ENCODE measurements around the gene BRF1. TPM values are rescaled to one million over a fixed set of nuclear protein-coding genes. Genes with fewer than 3 reads are reported as not detected.

Gene BRF1
- total RNA-seq, 1 experiment from 2014 or later = 41.8 TPM

DNA sequence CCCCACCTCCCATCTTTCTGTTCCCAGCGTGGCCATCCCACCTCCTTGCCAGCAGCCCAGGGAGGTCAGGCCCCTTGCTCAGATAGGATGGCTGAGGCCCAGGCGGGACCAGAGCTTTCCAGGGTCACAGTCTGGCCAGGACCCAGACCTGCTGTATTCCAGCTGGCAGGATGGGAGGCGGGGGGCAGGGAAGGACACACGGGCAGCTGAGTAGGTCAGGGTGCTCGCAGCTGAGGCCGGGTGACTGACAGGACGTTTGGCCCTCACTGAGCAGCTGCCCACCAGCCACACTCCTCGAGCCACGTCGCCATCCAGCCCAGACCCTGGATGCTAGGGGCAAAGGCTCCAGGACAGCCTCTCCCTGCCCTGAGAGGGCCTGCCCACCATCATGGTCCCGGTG is 123.7 kb downstream of the BRF1 start:
- TF ChIP-seq EZH2 (IDR thresholded peaks at IDR 0.05; ENCODE audit: borderline replicate concordance, low read depth, low read length, poor library complexity, severe bottlenecking) = no peak
- TF ChIP-seq, protein P1, sequence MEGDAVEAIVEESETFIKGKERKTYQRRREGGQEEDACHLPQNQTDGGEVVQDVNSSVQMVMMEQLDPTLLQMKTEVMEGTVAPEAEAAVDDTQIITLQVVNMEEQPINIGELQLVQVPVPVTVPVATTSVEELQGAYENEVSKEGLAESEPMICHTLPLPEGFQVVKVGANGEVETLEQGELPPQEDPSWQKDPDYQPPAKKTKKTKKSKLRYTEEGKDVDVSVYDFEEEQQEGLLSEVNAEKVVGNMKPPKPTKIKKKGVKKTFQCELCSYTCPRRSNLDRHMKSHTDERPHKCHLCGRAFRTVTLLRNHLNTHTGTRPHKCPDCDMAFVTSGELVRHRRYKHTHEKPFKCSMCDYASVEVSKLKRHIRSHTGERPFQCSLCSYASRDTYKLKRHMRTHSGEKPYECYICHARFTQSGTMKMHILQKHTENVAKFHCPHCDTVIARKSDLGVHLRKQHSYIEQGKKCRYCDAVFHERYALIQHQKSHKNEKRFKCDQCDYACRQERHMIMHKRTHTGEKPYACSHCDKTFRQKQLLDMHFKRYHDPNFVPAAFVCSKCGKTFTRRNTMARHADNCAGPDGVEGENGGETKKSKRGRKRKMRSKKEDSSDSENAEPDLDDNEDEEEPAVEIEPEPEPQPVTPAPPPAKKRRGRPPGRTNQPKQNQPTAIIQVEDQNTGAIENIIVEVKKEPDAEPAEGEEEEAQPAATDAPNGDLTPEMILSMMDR (conservative IDR thresholded peaks at IDR 0.05; ENCODE audit: low read depth, low read length) = no peak
- POLR2A ChIA-PET (ENCODE audit: low non-redundant PET) = no interaction called here
- Histone ChIP-seq H3K4me1 (ENCODE audit: insufficient read depth, low read length, poor library complexity, severe bottlenecking) (peaks cover 17% of the 10 kb centered on the region), H3K4me3 (ENCODE audit: low read depth, low read length, poor library complexity, severe bottlenecking) (no peak overlapping the region), H3K36me3 (ENCODE audit: insufficient read depth, low read length, poor library complexity, severe bottlenecking) (no peaks in the 10 kb centered on the region), H3K27me3 (replicated peaks; ENCODE audit: insufficient read depth, low read depth, low read length, poor library complexity) (no peaks in the 10 kb centered on the region), H3K9me3 (ENCODE audit: low read depth, low read length, poor library complexity, severe bottlenecking) (no peaks in the 10 kb centered on the region), H3K27ac (ENCODE audit: low read depth, low read length, poor library complexity, severe bottlenecking) (no peak overlapping the region)
- CTCF ChIA-PET = no interaction called here
- no TSS peak for BruUV-seq (replicated peaks)
- intact Hi-C loops (cut with micrococcal nuclease; ENCODE audit: unreplicated experiment) = no loop called here
- DNase-seq (ENCODE audit: low spot score) = no peak

DNA sequence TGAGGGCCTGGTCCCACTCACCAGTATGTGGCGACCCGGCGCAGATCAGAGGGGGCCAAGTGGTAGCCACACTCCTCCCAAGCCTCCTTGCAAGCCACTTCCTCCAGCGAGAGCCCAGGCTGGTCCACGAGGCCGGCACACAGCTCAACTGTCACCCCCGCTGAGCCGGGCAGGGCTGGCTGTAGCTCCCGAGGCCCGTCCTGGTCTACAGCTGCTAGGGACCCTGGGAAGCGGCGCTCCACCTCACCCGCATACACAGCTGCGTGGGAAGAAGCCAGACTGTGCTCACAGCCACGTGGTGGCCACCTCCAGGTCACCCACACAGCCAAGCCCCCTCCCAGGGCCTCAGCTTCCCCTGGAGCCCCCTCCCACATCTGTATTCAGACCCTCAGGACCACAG is 124.3 kb downstream of the BRF1 start:
- H3K9me3 ChIP-seq (ENCODE audit: low read depth, low read length, poor library complexity, severe bottlenecking) = no peaks in the 10 kb centered on the region
- H3K36me3 ChIP-seq (ENCODE audit: insufficient read depth, low read length, poor library complexity, severe bottlenecking) = no peaks in the 10 kb centered on the region
- intact Hi-C loops (cut with micrococcal nuclease; ENCODE audit: unreplicated experiment) = no loop called here
- TF ChIP-seq EZH2 (IDR thresholded peaks at IDR 0.05; ENCODE audit: borderline replicate concordance, low read depth, low read length, poor library complexity, severe bottlenecking) = no peak
- TF ChIP-seq, protein P1 (conservative IDR thresholded peaks at IDR 0.05; ENCODE audit: low read depth, low read length) = no peak
- no peaks in the 10 kb centered on the region for H3K27me3 ChIP-seq (replicated peaks; ENCODE audit: insufficient read depth, low read depth, low read length, poor library complexity)
- peaks cover 20% of the 10 kb centered on the region for H3K4me1 ChIP-seq (ENCODE audit: insufficient read depth, low read length, poor library complexity, severe bottlenecking)
- no peak overlapping the region for H3K4me3 ChIP-seq (ENCODE audit: low read depth, low read length, poor library complexity, severe bottlenecking)
- H3K27ac ChIP-seq (ENCODE audit: low read depth, low read length, poor library complexity, severe bottlenecking) = peak overlapping the region; percentile 47
- DNase-seq (ENCODE audit: low spot score) = no peak
- ChIA-PET CTCF (no interaction called here), POLR2A (ENCODE audit: low non-redundant PET) (no interaction called here)
- BruUV-seq (replicated peaks) = no TSS peak

DNA sequence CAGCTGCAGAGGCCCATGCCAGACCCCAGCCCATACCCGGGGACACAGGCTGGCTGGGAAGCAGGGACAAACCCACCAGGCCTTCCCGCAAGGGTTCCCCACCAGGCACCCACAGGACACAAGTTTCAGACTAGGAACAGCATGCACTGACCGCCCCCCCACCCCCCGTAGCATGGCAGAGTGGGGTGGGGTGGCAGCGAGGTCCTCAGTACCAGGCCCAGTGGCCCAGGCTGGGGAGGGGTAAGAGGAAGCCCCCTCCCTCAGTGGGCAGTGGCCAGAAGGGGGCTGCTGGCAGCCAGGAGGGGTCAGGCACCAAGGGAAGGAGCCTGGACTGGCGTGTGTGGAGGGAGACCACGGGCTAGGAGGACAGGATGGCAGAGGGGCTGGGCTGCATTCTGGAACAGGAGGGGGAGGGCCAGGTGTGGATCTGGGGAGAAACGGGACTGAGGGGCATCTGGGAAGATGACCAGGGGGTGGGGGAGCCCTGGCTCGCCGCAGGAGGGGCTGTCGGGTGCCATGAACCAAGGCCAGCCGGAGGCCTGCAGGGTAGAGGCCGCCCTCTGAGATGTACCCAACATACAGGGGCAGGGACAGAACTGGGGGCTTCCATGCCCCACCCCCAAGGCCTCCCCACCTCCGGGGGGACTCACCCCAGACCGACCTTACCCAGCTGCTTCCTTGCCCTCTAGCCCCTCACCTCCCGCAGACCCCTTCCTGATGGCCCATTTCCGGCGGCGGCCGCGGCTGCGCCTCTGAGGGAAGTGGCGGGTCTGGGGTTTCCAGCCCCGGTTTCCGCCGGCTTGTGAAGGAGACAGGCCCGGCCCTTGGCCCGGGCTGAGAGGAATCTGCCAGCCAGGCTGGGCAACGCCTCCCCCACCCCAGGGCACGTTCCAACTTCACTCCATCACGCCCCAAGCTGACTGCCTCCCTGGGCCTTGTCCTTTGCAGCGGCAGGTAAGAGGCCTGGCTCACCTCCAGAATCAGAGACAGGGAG is 126.6 kb downstream of the BRF1 start:
- no TSS peak for BruUV-seq (replicated peaks)
- POLR2A ChIA-PET (ENCODE audit: low non-redundant PET) = no interaction called here
- no peaks in the 10 kb centered on the region for H3K27me3 ChIP-seq (replicated peaks; ENCODE audit: insufficient read depth, low read depth, low read length, poor library complexity)
- no peak overlapping the region for H3K27ac ChIP-seq (ENCODE audit: low read depth, low read length, poor library complexity, severe bottlenecking)
- intact Hi-C loops (cut with micrococcal nuclease; ENCODE audit: unreplicated experiment) = loop anchor here (5.0 kb wide), 1 partner anchor 82 kb away; no protein-coding TSS in a partner anchor
- H3K4me3 ChIP-seq (ENCODE audit: low read depth, low read length, poor library complexity, severe bottlenecking) = no peak overlapping the region
- peaks cover 40% of the 10 kb centered on the region for H3K4me1 ChIP-seq (ENCODE audit: insufficient read depth, low read length, poor library complexity, severe bottlenecking)
- H3K36me3 ChIP-seq (ENCODE audit: insufficient read depth, low read length, poor library complexity, severe bottlenecking) = no peaks in the 10 kb centered on the region
- no peak for DNase-seq (ENCODE audit: low spot score)
- TF ChIP-seq EZH2 (IDR thresholded peaks at IDR 0.05; ENCODE audit: borderline replicate concordance, low read depth, low read length, poor library complexity, severe bottlenecking) = no peak
- TF ChIP-seq, protein P1 (conservative IDR thresholded peaks at IDR 0.05; ENCODE audit: low read depth, low read length) = no peak
- no peaks in the 10 kb centered on the region for H3K9me3 ChIP-seq (ENCODE audit: low read depth, low read length, poor library complexity, severe bottlenecking)
- CTCF ChIA-PET = no interaction called here

Measured in A673 (cell line).